Measurements from ENCODE around the gene ATP2C2.

GRCh38 chr16:84380405-84380804, 12.1 kb downstream of the ATP2C2 start:
- TF ChIP-seq CTCF (IDR thresholded peaks at IDR 0.05) (no peak), POLR2A (IDR thresholded peaks at IDR 0.05) (no peak)

All from heart left ventricle (tissue), 13 donors.